ENCODE data around the gene ZDHHC11B.
"Not testable (repeated sequence)": the region's sequence is repeated elsewhere in the genome, so short reads cannot be mapped to it uniquely, and the experiment has no call there.

ZDHHC11B gene

GRCh38 chr5:769485-770145, 14.9 kb downstream of the ZDHHC11B start:
- H3K27ac ChIP-seq (ENCODE audit: low read length, poor library complexity, severe bottlenecking); H2BK5ac ChIP-seq (ENCODE audit: low read depth, low read length, poor library complexity, severe bottlenecking); H3K9me3 ChIP-seq (ENCODE audit: control insufficient read depth, low read length); H2BK120ac ChIP-seq (ENCODE audit: low read depth, low read length); H3K79me1 ChIP-seq (replicated peaks; ENCODE audit: low read length, poor library complexity, severe bottlenecking); H3K9ac ChIP-seq (ENCODE audit: low read length); H3K27me3 ChIP-seq (ENCODE audit: control insufficient read depth in 1 of 2, insufficient read depth in 1 of 2, low read length in 2 of 2); H4K91ac ChIP-seq (ENCODE audit: low read length); H3K18ac ChIP-seq (ENCODE audit: low read depth in 1 of 2, low read length in 2 of 2); H3K23ac ChIP-seq (ENCODE audit: low read length in 2 of 2); DNase-seq; H2BK15ac ChIP-seq (ENCODE audit: low read depth, poor library complexity, severe bottlenecking); H3K4ac ChIP-seq (ENCODE audit: low read depth in 1 of 2, low read length in 2 of 2); H3K4me2 ChIP-seq (ENCODE audit: low read length, poor library complexity, severe bottlenecking); H2AFZ ChIP-seq (ENCODE audit: low read depth, low read length); H3K4me3 ChIP-seq (ENCODE audit: insufficient read depth in 1 of 2, low read depth in 1 of 2, low read length in 2 of 2); H3K4me1 ChIP-seq (ENCODE audit: control insufficient read depth, insufficient read depth, low read depth, low read length); H3K36me3 ChIP-seq (ENCODE audit: control insufficient read depth in 1 of 2, insufficient read depth in 2 of 2, low read depth in 1 of 2, low read length in 2 of 2); H2BK12ac ChIP-seq (ENCODE audit: low read length in 2 of 2); H3K14ac ChIP-seq (ENCODE audit: low read length in 2 of 2); H2AK5ac ChIP-seq (ENCODE audit: low read length, severe bottlenecking); H4K8ac ChIP-seq (ENCODE audit: low read length): not testable (repeated sequence)
- 85% methylated on average over 29 of the region's 29 CpGs for WGBS

- no peak overlapping the region for H3K14ac ChIP-seq (ENCODE audit: low read length in 2 of 2)
- no peak for DNase-seq
- H2AFZ ChIP-seq (ENCODE audit: low read depth, low read length), result peak overlapping the region; percentile 56
- no peak overlapping the region for H4K8ac ChIP-seq (ENCODE audit: low read length)
- H2BK120ac ChIP-seq (ENCODE audit: low read depth, low read length), result no peak overlapping the region
- no peak overlapping the region for H3K9ac ChIP-seq (ENCODE audit: low read length)
- no peak overlapping the region for H3K4me2 ChIP-seq (ENCODE audit: low read length, poor library complexity, severe bottlenecking)
- H3K27me3 ChIP-seq (ENCODE audit: control insufficient read depth in 1 of 2, insufficient read depth in 1 of 2, low read length in 2 of 2), result no peaks in the 10 kb centered on the region
- no peak overlapping the region for H3K27ac ChIP-seq (ENCODE audit: low read length, poor library complexity, severe bottlenecking)
- H2BK15ac ChIP-seq (ENCODE audit: low read depth, poor library complexity, severe bottlenecking), result no peak overlapping the region
- peaks cover 0 to 2% of the 10 kb centered on the region in 2 experiments for H3K36me3 ChIP-seq (ENCODE audit: control insufficient read depth in 1 of 2, insufficient read depth in 2 of 2, low read depth in 1 of 2, low read length in 2 of 2)
- no peak overlapping the region for H2BK12ac ChIP-seq (ENCODE audit: low read length in 2 of 2)
- H3K79me1 ChIP-seq (replicated peaks; ENCODE audit: low read length, poor library complexity, severe bottlenecking), result no peaks in the 10 kb centered on the region
- H3K23ac ChIP-seq (ENCODE audit: low read length in 2 of 2), result no peak overlapping the region
- no peaks in the 10 kb centered on the region for H3K9me3 ChIP-seq (ENCODE audit: control insufficient read depth, low read length)
- H3K4ac ChIP-seq (ENCODE audit: low read depth in 1 of 2, low read length in 2 of 2), result no peak overlapping the region
- no peak overlapping the region for H4K91ac ChIP-seq (ENCODE audit: low read length)
- H2AK5ac ChIP-seq (ENCODE audit: low read length, severe bottlenecking), result no peak overlapping the region
- H2BK5ac ChIP-seq (ENCODE audit: low read depth, low read length, poor library complexity, severe bottlenecking), result no peak overlapping the region
- H3K18ac ChIP-seq (ENCODE audit: low read depth in 1 of 2, low read length in 2 of 2), result no peak overlapping the region
- peak overlapping the region in 1 of 2 experiments; percentile 18 for H3K4me3 ChIP-seq (ENCODE audit: insufficient read depth in 1 of 2, low read depth in 1 of 2, low read length in 2 of 2)
- WGBS, result 79% methylated on average over 32 of the region's 32 CpGs
- no peaks in the 10 kb centered on the region for H3K4me1 ChIP-seq (ENCODE audit: control insufficient read depth, insufficient read depth, low read depth, low read length)
Measured at GRCh38 chr5:766666-767431, 17.7 kb downstream of the ZDHHC11B start.

GRCh38 chr5:765948-766631, 18.4 kb downstream of the ZDHHC11B start:
- H3K18ac ChIP-seq (ENCODE audit: low read depth in 1 of 2, low read length in 2 of 2), result no peak overlapping the region
- no peak overlapping the region for H4K8ac ChIP-seq (ENCODE audit: low read length)
- H2BK5ac ChIP-seq (ENCODE audit: low read depth, low read length, poor library complexity, severe bottlenecking), result no peak overlapping the region
- no peak overlapping the region for H2AFZ ChIP-seq (ENCODE audit: low read depth, low read length)
- no peak overlapping the region for H2BK15ac ChIP-seq (ENCODE audit: low read depth, poor library complexity, severe bottlenecking)
- H3K4me1 ChIP-seq (ENCODE audit: control insufficient read depth, insufficient read depth, low read depth, low read length), result no peaks in the 10 kb centered on the region
- no peak overlapping the region for H2BK120ac ChIP-seq (ENCODE audit: low read depth, low read length)
- peaks cover 0 to 2% of the 10 kb centered on the region in 2 experiments for H3K36me3 ChIP-seq (ENCODE audit: control insufficient read depth in 1 of 2, insufficient read depth in 2 of 2, low read depth in 1 of 2, low read length in 2 of 2)
- H3K9ac ChIP-seq (ENCODE audit: low read length), result no peak overlapping the region
- H3K9me3 ChIP-seq (ENCODE audit: control insufficient read depth, low read length), result no peaks in the 10 kb centered on the region
- H2BK12ac ChIP-seq (ENCODE audit: low read length in 2 of 2), result no peak overlapping the region
- no peaks in the 10 kb centered on the region for H3K79me1 ChIP-seq (replicated peaks; ENCODE audit: low read length, poor library complexity, severe bottlenecking)
- no peak overlapping the region for H3K4me3 ChIP-seq (ENCODE audit: insufficient read depth in 1 of 2, low read depth in 1 of 2, low read length in 2 of 2)
- H3K27ac ChIP-seq (ENCODE audit: low read length, poor library complexity, severe bottlenecking), result no peak overlapping the region
- H3K4me2 ChIP-seq (ENCODE audit: low read length, poor library complexity, severe bottlenecking), result no peak overlapping the region
- 84% methylated on average over 18 of the region's 18 CpGs for WGBS
- H3K23ac ChIP-seq (ENCODE audit: low read length in 2 of 2), result no peak overlapping the region
- H3K27me3 ChIP-seq (ENCODE audit: control insufficient read depth in 1 of 2, insufficient read depth in 1 of 2, low read length in 2 of 2), result peaks cover 0 to under 1% of the 10 kb centered on the region in 2 experiments
- H3K14ac ChIP-seq (ENCODE audit: low read length in 2 of 2), result no peak overlapping the region
- DNase-seq, result no peak
- no peak overlapping the region for H2AK5ac ChIP-seq (ENCODE audit: low read length, severe bottlenecking)
- no peak overlapping the region for H4K91ac ChIP-seq (ENCODE audit: low read length)
- H3K4ac ChIP-seq (ENCODE audit: low read depth in 1 of 2, low read length in 2 of 2), result no peak overlapping the region

All from mesenchymal stem cell (in vitro differentiated cells and primary cell).